Fibroblast of villous mesenchyme (primary cell): Measurements from ENCODE around the gene MICU1. TPM values are rescaled to one million over a fixed set of nuclear protein-coding genes. Genes with fewer than 3 reads are reported as not detected.
A peak's percentile ranks its signal among the peaks of the same experiment; 100 is the strongest.

Source experiments
- DNase-seq: peaks from one replicate; pipeline ENCODE4 v3.0.0-alpha.2; 2010; ENCODE audit warnings: low read depth
- H3K4me3 ChIP-seq: 2 replicates; pipeline ENCODE4 v1.5.1; 2011; ENCODE audit warnings: low read depth, mild to moderate bottlenecking, low read length
- total RNA-seq: library from RNA; depleted of rRNA; stranded (reverse); fragments of >200 nt; gene quantifications from 2 replicates; pipeline ENCODE4 v1.2.3, GENCODE V29; 2012
- TF ChIP-seq, protein P1 (sequence below): IDR thresholded peaks from 2 replicates; pipeline ENCODE4 v1.5.1; 2012; ENCODE audit warnings: low read depth, mild to moderate bottlenecking, low read length; ENCODE audit not compliant: insufficient read depth

The MICU1 gene
- total RNA-seq, 1 donor = 44.0 TPM

- TF ChIP-seq, protein P1, sequence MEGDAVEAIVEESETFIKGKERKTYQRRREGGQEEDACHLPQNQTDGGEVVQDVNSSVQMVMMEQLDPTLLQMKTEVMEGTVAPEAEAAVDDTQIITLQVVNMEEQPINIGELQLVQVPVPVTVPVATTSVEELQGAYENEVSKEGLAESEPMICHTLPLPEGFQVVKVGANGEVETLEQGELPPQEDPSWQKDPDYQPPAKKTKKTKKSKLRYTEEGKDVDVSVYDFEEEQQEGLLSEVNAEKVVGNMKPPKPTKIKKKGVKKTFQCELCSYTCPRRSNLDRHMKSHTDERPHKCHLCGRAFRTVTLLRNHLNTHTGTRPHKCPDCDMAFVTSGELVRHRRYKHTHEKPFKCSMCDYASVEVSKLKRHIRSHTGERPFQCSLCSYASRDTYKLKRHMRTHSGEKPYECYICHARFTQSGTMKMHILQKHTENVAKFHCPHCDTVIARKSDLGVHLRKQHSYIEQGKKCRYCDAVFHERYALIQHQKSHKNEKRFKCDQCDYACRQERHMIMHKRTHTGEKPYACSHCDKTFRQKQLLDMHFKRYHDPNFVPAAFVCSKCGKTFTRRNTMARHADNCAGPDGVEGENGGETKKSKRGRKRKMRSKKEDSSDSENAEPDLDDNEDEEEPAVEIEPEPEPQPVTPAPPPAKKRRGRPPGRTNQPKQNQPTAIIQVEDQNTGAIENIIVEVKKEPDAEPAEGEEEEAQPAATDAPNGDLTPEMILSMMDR = no peak
- no peak for DNase-seq
- H3K4me3 ChIP-seq = no peak overlapping the region
Measured at GRCh38 chr10:72660220-72660619, 34.3 kb upstream of the MICU1 start.

DNA sequence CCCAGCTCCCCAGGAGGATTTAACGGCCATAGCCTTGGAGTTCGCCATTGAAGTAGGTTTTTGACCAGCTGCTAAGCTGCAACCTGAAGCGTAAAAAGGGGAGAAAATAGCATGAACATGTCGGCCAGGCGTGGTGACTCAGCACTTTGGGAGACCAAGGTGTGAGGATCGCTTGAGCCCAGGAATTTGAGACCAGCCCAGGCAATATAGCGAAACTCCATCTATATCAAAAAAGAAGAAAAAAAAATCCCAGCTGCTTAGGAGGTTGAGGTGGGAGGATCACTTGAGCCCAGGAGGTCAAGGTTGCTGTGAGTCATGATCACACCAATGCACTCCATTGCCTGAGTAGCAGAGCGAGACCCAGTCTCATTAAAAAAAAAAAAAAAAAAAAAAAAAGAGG, 33.8 kb upstream of the MICU1 start:
- TF ChIP-seq, protein P1 = no peak
- no peak overlapping the region for H3K4me3 ChIP-seq
- DNase-seq = peak; percentile 17

DNA sequence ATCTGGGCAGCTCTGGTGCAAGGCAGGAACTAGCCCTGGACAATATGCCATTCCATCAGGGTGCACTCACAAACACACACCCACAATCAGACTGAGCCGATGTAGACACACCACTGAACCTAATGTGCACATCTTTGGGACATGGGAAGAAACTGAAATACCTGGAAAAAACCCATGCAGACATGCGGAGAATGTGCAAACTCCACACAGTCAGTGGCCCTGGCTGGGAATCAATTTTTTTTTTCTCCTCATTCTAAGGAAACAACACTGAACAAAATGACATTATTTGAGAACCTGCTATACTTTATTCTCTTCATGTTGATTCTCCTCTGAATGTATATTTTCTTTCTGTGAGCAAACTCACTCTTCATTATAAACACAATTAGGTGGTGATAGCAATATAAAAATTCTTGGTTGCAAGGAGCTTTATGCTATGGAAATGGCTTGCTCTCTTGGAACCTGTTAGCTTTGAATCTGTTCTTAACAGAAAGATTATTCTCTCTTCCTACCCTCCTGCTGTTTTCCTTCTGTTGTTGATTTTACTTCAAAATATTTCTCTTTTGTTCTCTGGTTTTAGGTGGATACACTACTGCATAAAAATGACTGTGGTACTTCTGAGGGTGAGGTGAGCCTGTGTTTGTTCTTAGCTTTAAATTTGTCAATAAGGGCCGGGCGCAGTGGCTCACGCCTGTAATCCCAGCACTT, 33.0 kb upstream of the MICU1 start:
- TF ChIP-seq, protein P1 = no peak
- H3K4me3 ChIP-seq = no peak overlapping the region
- DNase-seq = no peak

DNA sequence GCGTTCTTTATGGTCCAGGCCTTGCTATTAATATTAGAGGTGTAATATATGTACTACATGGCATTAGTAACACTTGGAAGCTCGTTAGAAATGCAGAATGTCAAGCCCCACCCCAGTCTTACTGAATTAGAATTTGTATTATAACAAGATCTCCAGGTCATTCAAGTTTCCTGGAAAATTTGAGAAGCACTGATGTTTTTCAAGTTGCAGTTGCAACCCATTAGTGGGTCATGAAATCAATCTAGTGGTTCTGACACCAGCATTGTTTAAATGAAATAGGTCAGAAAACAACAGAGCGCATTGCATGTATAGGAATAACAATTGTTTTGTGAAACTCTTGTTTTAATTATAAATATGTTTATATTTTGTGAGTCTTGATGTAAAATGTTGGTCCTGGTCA, 28.8 kb upstream of the MICU1 start:
- DNase-seq = no peak
- H3K4me3 ChIP-seq = no peak overlapping the region
- TF ChIP-seq, protein P1 = no peak

DNA sequence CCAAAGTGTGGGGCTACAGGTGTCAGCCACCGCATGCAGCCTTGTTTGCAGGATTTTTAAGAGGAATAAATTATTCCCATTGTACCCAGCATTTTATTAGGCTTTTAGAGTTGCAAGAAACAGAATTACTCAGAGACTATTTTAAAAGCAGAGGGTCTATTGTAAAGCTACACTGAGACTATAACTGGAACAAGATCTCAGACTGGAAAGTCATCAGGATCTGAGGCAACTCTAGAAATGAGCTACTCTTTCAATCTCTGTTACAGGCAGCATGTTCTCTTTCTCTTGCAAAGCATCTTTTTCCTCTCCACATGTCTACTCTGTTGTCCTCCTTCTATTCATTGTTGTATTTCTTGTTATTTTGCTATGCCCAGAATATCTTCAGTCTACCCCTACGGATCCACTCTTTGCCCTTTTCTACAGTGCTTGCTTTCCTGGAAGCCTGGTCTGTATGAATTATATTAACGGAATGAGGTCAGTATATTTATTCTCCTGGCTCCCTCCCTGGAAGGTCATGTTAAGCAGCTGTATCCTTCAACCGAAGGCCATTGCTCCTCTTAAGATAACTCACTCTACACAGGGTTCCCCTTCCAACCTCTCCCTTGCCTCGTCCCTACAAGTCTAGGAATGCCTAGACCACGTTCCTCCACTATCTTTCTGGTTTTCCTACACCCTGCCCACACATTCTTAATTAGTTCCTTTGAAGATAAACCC, 27.7 kb upstream of the MICU1 start:
- no peak for DNase-seq
- TF ChIP-seq, protein P1 = no peak
- no peak overlapping the region for H3K4me3 ChIP-seq

GRCh38 chr10:72649291-72649690, 23.4 kb upstream of the MICU1 start:
- no peak overlapping the region for H3K4me3 ChIP-seq
- TF ChIP-seq, protein P1 = no peak
- DNase-seq = no peak
